CD4-positive, alpha-beta T cell (primary cell): Measurements from ENCODE around the gene EEFSEC. TPM values are rescaled to one million over a fixed set of nuclear protein-coding genes. Genes with fewer than 3 reads are reported as not detected.

Experiments
- ATAC-seq: fragments of 200-7000 bp; cut with Tn5 transposase; one replicate; pipeline ENCODE4 v1.10.0; 2022; ENCODE audit warnings: mild to moderate bottlenecking; ENCODE audit not compliant: poor library complexity
- CTCF ChIA-PET: fragments of 350-600 bp; sonication (Branson Sonifier 250); formaldehyde crosslinking; loops from one replicate; lab custom pipeline; 2021; ENCODE audit warnings: antibody characterized with exemption, inconsistent platforms; lab: Charles Lee
- POLR2A ChIA-PET: fragments of 350-600 bp; sonication (Branson Sonifier 250); formaldehyde crosslinking; loops from one replicate; lab custom pipeline; 2021; ENCODE audit warnings: antibody characterized with exemption, inconsistent platforms; lab: Charles Lee
- DNase-seq, 14 experiments: peaks; one replicate each; pipeline ENCODE4 v3.0.0-alpha.2; 2013 to 2020; ENCODE audit warnings: mixed read lengths in 2 of 14
- H3K27ac ChIP-seq, 2 donors: one replicate each; pipeline versions ENCODE4 v1.5.1 to v1.7.0; 2013; ENCODE audit warnings: low read length in 2 of 2, low read depth in 1 of 2, mild to moderate bottlenecking in 1 of 2
- H3K27me3 ChIP-seq, 2 experiments: 1 replicate in 1 of 2; 2 replicates in 1 of 2; pipeline versions ENCODE4 v1.6.1 to v1.7.0; 2013; ENCODE audit warnings: low read length in 2 of 2, control low read depth in 1 of 2, mild to moderate bottlenecking in 1 of 2, moderate library complexity in 1 of 2; ENCODE audit not compliant: insufficient read depth in 2 of 2, control insufficient read depth in 1 of 2
- H3K36me3 ChIP-seq: one replicate; pipeline ENCODE4 v1.6.1; 2013; ENCODE audit warnings: low read length, control low read depth; ENCODE audit not compliant: insufficient read depth
- H3K4me1 ChIP-seq: one replicate; pipeline ENCODE4 v1.6.1; 2013; ENCODE audit warnings: low read length, control low read depth; ENCODE audit not compliant: insufficient read depth
- H3K4me3 ChIP-seq: one replicate; pipeline ENCODE4 v1.5.1; 2013; ENCODE audit warnings: mild to moderate bottlenecking, low read length, moderate library complexity
- H3K9me3 ChIP-seq, 2 experiments: 1 replicate in 1 of 2; 2 replicates in 1 of 2; pipeline versions ENCODE4 v1.6.1 to v1.7.0; 2013; ENCODE audit warnings: low read length in 2 of 2, mild to moderate bottlenecking in 2 of 2, control low read depth in 1 of 2, moderate library complexity in 1 of 2; ENCODE audit not compliant: control insufficient read depth in 1 of 2, insufficient read depth in 1 of 2
- H3K27ac Mint-ChIP-seq: one replicate; pipeline ENCODE4 v1.8.0; 2020; ENCODE audit warnings: mixed read lengths
- H3K27me3 Mint-ChIP-seq: one replicate; pipeline ENCODE4 v1.8.0; 2021; ENCODE audit warnings: mixed read lengths
- H3K36me3 Mint-ChIP-seq: one replicate; pipeline ENCODE4 v1.8.0; 2021; ENCODE audit warnings: low read depth, mixed read lengths
- H3K4me1 Mint-ChIP-seq: one replicate; pipeline ENCODE4 v1.8.0; 2021; ENCODE audit warnings: low read depth, mixed read lengths
- H3K4me3 Mint-ChIP-seq: one replicate; pipeline ENCODE4 v1.8.0; 2020; ENCODE audit warnings: mild to moderate bottlenecking, mixed read lengths
- H3K9me3 Mint-ChIP-seq: one replicate; pipeline ENCODE4 v1.8.0; 2020; ENCODE audit warnings: mixed read lengths
- intact Hi-C, 2 experiments: fragments of 100-400 bp; cut with DNase I in 1 of 2; cut with micrococcal nuclease in 1 of 2; formaldehyde crosslinking; loops; one replicate each; pipeline versions ENCODE4 v1.15.1 to v1.9.0; 2023 to 2025; cut with DNase I, micrococcal nuclease
- total RNA-seq, 174 experiments: library from RNA in 2 of 174; stranded (reverse) in 2 of 174; gene quantifications; one replicate each; pipeline ENCODE4 v1.2.3 and lab custom pipeline; 2021 to 2026
- TF ChIP-seq, protein P1 (sequence below): fragments of 200-600 bp; IDR thresholded peaks from one replicate; pipeline ENCODE4 v1.8.0; 2022; ENCODE audit warnings: antibody characterized with exemption, mild to moderate bottlenecking

The EEFSEC gene
- total RNA-seq, 2 experiments from 2014 or later = 13.1 to 13.9 TPM

DNA sequence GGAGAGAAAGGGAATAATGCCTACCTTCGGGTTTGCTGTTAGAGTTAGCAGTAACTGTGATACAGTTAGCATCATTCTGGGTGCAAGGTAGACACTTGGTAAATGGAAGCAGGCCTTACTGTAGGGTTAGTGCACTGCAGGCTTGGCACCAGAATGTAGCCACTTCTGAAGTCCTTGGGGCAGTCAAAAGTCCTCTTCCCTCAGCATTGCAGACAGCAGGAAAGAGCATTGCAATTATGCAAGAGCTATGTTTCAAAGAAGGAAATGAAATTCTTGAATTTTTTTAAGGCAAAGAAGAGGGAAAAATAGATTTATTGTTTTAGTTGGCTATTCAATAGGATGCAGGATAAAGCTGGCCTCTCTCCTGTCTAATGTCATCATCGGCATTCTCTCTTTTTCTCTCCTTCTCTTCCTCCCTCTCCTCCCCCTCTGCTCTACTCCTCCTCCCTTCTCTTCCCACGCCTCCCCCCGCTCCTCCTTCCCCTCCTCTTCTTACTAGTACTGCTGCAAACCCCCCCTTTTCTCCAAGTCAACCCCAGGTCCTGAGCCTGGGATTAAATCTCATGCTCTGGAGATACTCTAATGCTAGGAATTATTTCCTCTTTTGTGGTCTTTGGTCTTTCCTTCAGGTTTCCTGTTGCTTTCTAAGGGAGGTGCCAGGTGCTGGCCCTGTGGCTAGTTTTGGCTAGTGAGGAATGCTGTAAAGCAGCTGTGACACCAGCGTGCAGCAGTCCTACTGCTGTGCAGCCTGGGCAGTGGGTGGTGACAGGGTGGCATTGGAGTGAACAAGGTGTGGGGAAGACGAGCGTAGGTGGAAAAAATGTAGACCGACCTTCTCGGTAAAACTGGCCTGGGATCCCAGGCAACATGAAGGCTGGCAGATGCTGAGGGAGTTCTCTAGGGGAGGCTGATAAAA, 21.7 kb downstream of the EEFSEC start:
- H3K9me3 Mint-ChIP-seq = no peaks in the 10 kb centered on the region
- Histone ChIP-seq H3K4me1 (peaks cover 14% of the 10 kb centered on the region), H3K27me3 (no peaks in the 10 kb centered on the region), H3K27ac (no peak overlapping the region), H3K9me3 (no peaks in the 10 kb centered on the region), H3K4me3 (no peak overlapping the region), H3K36me3 (no peaks in the 10 kb centered on the region)
- no peaks in the 10 kb centered on the region for H3K27me3 Mint-ChIP-seq
- ATAC-seq (no peak), DNase-seq (no peak)
- peaks cover 73% of the 10 kb centered on the region for H3K4me1 Mint-ChIP-seq
- POLR2A ChIA-PET = no interaction called here
- peak overlapping the region; percentile 21 for H3K4me3 Mint-ChIP-seq
- CTCF ChIA-PET = no interaction called here
- H3K27ac Mint-ChIP-seq = no peak overlapping the region
- intact Hi-C loops = loop anchor here (5.0 to 10.0 kb wide), 2 partner anchors 147 to 320 kb away; partner anchors contain the start of gene GATA2 (in 1 of the 2)
- H3K36me3 Mint-ChIP-seq = no peaks in the 10 kb centered on the region
- TF ChIP-seq, protein P1, sequence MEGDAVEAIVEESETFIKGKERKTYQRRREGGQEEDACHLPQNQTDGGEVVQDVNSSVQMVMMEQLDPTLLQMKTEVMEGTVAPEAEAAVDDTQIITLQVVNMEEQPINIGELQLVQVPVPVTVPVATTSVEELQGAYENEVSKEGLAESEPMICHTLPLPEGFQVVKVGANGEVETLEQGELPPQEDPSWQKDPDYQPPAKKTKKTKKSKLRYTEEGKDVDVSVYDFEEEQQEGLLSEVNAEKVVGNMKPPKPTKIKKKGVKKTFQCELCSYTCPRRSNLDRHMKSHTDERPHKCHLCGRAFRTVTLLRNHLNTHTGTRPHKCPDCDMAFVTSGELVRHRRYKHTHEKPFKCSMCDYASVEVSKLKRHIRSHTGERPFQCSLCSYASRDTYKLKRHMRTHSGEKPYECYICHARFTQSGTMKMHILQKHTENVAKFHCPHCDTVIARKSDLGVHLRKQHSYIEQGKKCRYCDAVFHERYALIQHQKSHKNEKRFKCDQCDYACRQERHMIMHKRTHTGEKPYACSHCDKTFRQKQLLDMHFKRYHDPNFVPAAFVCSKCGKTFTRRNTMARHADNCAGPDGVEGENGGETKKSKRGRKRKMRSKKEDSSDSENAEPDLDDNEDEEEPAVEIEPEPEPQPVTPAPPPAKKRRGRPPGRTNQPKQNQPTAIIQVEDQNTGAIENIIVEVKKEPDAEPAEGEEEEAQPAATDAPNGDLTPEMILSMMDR = no peak

DNA sequence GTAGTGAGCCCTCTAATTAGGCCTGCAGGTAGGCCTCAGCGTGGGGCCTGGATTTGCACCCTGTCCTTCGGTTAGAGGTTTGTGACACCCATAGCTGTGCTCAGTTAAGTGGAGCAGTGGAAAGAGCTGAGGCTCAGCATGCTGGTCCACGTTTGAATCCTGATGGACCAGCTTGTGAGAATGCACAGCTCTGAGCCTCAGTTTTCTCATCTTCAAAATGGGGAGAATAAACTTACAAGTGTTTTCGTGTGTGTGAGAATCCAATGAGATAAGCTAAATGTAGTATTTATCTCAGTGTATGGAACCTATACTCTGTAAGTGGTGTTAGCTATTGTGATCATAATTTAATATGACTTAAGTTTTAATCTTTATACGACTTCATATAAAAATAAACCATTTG, 22.5 kb downstream of the EEFSEC start:
- Histone ChIP-seq H3K4me1 (peaks cover 14% of the 10 kb centered on the region), H3K9me3 (no peaks in the 10 kb centered on the region), H3K27ac (no peak overlapping the region), H3K27me3 (no peaks in the 10 kb centered on the region), H3K4me3 (no peak overlapping the region), H3K36me3 (no peaks in the 10 kb centered on the region)
- no peaks in the 10 kb centered on the region for H3K9me3 Mint-ChIP-seq
- H3K4me3 Mint-ChIP-seq = no peak overlapping the region
- no peak for DNase-seq
- H3K36me3 Mint-ChIP-seq = peaks cover 8% of the 10 kb centered on the region
- TF ChIP-seq, protein P1 = no peak
- intact Hi-C loops = loop anchor here in 1 of 2 experiments (10.0 kb wide), 1 partner anchor 319 kb away; the partner anchor contains the start of gene GATA2
- H3K27ac Mint-ChIP-seq = peak overlapping the region; percentile 45
- ChIA-PET CTCF (no interaction called here), POLR2A (no interaction called here)
- no peak for ATAC-seq
- no peaks in the 10 kb centered on the region for H3K27me3 Mint-ChIP-seq
- peaks cover 77% of the 10 kb centered on the region for H3K4me1 Mint-ChIP-seq

DNA sequence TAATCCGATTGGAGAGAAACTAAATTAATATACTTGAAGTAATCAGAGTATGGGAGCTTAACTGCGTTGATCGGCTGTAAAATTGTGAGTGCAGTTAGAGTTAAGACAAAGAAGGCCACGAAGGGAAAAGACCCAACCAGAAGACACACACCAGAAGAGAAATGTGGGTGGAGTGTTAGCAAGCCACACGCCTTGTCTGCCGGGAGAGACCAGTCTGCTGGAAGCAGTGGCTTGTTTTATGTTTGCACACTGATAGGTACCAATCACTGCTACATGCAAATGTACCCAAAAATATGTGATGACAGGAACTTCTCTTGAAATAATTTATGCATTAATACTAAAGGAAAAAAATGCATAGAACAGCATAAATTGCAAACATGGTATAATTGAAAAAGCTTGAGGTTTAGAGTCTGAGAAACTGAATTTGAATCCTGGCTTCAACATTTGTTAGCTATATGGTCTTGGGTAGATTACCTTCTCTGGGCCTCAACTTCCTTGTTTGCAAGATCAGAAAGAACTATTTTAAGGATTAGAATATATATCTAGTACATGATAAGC, 23.1 kb downstream of the EEFSEC start:
- H3K27me3 ChIP-seq = no peaks in the 10 kb centered on the region
- H3K4me1 Mint-ChIP-seq = peaks cover 74% of the 10 kb centered on the region
- peaks cover 8% of the 10 kb centered on the region for H3K36me3 Mint-ChIP-seq
- no peak overlapping the region for H3K27ac ChIP-seq
- H3K4me3 ChIP-seq = no peak overlapping the region
- POLR2A ChIA-PET = interaction anchor here (0.7 to 1.1 kb wide), 2 partner anchors 53 to 186 kb away, joined by 3 read pairs; partner anchors contain the start of gene RUVBL1
- CTCF ChIA-PET = no interaction called here
- intact Hi-C loops = loop anchor here in 1 of 2 experiments (10.0 kb wide), 1 partner anchor 318 kb away; the partner anchor contains the start of gene GATA2
- no peaks in the 10 kb centered on the region for H3K9me3 Mint-ChIP-seq
- ATAC-seq (peak; percentile 54), DNase-seq (peak in 1 of 14 experiments; percentile 9)
- H3K36me3 ChIP-seq = no peaks in the 10 kb centered on the region
- peak overlapping the region; percentile 45 for H3K27ac Mint-ChIP-seq
- H3K9me3 ChIP-seq = no peaks in the 10 kb centered on the region
- H3K27me3 Mint-ChIP-seq = no peaks in the 10 kb centered on the region
- H3K4me1 ChIP-seq = peaks cover 14% of the 10 kb centered on the region
- peak overlapping the region; percentile 4 for H3K4me3 Mint-ChIP-seq
- TF ChIP-seq, protein P1 = no peak
